HL-60 (cell line): Measurements from ENCODE around the gene DISP3.

ENCODE experiments used
- POLR2AphosphoS5 ChIP-seq: IDR thresholded peaks from 2 replicates; pipeline ENCODE4 v1.6.1; 2012; ENCODE audit warnings: low read depth
- TF ChIP-seq, protein P1 (sequence below): IDR thresholded peaks from 2 replicates; pipeline ENCODE4 v1.6.1; 2012; ENCODE audit warnings: low read depth; ENCODE audit not compliant: insufficient replicate concordance
- TF ChIP-seq, protein P2 (sequence below): IDR thresholded peaks from one replicate; pipeline ENCODE4 v1.5.1; 2011; ENCODE audit warnings: low read length, control low read depth, inconsistent platforms; ENCODE audit not compliant: insufficient read depth

DNA sequence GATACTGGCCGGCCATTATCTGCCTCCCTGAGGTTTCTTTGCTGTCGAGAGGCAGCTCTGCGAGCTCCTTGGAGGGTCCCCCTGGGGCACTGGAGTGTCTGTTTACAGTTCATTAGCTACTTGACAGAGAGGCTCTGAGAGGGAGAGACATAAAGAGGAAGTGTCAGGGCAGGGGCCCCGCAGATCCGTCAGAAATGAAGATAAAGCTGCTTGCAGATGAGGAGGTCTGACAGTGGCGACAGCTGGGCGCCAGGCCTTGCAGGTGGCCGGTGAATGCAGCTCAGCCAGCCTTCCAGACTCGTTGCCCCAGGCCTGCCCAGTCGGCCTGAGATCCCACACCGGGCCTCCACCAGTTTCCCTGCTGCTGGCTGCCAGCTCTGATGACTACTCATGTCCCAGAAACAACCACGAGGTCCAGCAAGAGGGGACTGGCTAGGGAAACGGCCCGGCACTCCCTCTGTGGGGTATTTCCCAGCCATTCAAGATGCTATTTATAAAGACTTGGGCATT is 84.7 kb downstream of the DISP3 start:
- TF ChIP-seq, protein P1, sequence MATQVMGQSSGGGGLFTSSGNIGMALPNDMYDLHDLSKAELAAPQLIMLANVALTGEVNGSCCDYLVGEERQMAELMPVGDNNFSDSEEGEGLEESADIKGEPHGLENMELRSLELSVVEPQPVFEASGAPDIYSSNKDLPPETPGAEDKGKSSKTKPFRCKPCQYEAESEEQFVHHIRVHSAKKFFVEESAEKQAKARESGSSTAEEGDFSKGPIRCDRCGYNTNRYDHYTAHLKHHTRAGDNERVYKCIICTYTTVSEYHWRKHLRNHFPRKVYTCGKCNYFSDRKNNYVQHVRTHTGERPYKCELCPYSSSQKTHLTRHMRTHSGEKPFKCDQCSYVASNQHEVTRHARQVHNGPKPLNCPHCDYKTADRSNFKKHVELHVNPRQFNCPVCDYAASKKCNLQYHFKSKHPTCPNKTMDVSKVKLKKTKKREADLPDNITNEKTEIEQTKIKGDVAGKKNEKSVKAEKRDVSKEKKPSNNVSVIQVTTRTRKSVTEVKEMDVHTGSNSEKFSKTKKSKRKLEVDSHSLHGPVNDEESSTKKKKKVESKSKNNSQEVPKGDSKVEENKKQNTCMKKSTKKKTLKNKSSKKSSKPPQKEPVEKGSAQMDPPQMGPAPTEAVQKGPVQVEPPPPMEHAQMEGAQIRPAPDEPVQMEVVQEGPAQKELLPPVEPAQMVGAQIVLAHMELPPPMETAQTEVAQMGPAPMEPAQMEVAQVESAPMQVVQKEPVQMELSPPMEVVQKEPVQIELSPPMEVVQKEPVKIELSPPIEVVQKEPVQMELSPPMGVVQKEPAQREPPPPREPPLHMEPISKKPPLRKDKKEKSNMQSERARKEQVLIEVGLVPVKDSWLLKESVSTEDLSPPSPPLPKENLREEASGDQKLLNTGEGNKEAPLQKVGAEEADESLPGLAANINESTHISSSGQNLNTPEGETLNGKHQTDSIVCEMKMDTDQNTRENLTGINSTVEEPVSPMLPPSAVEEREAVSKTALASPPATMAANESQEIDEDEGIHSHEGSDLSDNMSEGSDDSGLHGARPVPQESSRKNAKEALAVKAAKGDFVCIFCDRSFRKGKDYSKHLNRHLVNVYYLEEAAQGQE: no peak
- TF ChIP-seq, protein P2, sequence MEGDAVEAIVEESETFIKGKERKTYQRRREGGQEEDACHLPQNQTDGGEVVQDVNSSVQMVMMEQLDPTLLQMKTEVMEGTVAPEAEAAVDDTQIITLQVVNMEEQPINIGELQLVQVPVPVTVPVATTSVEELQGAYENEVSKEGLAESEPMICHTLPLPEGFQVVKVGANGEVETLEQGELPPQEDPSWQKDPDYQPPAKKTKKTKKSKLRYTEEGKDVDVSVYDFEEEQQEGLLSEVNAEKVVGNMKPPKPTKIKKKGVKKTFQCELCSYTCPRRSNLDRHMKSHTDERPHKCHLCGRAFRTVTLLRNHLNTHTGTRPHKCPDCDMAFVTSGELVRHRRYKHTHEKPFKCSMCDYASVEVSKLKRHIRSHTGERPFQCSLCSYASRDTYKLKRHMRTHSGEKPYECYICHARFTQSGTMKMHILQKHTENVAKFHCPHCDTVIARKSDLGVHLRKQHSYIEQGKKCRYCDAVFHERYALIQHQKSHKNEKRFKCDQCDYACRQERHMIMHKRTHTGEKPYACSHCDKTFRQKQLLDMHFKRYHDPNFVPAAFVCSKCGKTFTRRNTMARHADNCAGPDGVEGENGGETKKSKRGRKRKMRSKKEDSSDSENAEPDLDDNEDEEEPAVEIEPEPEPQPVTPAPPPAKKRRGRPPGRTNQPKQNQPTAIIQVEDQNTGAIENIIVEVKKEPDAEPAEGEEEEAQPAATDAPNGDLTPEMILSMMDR: no peak
- no peak for TF ChIP-seq POLR2AphosphoS5
